ENCODE data around the gene IFNLR1.

GRCh38 chr1:24141311-24141997 is 45.6 kb downstream of the IFNLR1 start:
- TF ChIP-seq CTCF (IDR thresholded peaks at IDR 0.05) = no peak
- TF ChIP-seq POLR2A (IDR thresholded peaks at IDR 0.05) = no peak
